OCI-LY7 (cell line): ENCODE results near the gene YIF1B. TPM values are rescaled to one million over a fixed set of nuclear protein-coding genes. Genes with fewer than 3 reads are reported as not detected.

Source experiments
- BruUV-seq: library from RNA; stranded (reverse); fragments of 400-500 nt; replicated peaks from 2 replicates; lab custom pipeline; 2021; lab: Mats Ljungman, UMichigan
- CTCF ChIA-PET: fragments of 300-600 bp; sonication (Branson Sonifier 250); formaldehyde crosslinking; loops from one replicate; lab custom pipeline; 2022; ENCODE audit warnings: antibody characterized with exemption; ENCODE audit not compliant: unreplicated experiment; lab: Charles Lee
- POLR2A ChIA-PET: fragments of 300-600 bp; sonication (Branson Sonifier 250); formaldehyde crosslinking; loops from one replicate; lab custom pipeline; 2022; ENCODE audit warnings: antibody characterized with exemption; lab: Charles Lee
- DNase-seq: peaks from one replicate; pipeline ENCODE4 v3.0.0-alpha.2; 2015; ENCODE audit warnings: low spot score
- H2AFZ ChIP-seq: fragments of 200-600 bp; sonication (generic), shearing (Covaris generic); 2 replicates; pipeline ENCODE4 v1.6.1; 2014; ENCODE audit warnings: mild to moderate bottlenecking, antibody characterized with exemption, low read length, moderate library complexity
- H3K27ac ChIP-seq: fragments of 200-600 bp; sonication (generic); 2 replicates; pipeline ENCODE4 v1.5.1; 2014; ENCODE audit warnings: mixed run types, low read depth, mild to moderate bottlenecking, moderate library complexity, low read length, inconsistent platforms; ENCODE audit not compliant: poor library complexity, severe bottlenecking
- H3K36me3 ChIP-seq: fragments of 200-600 bp; sonication (generic); 2 replicates; pipeline ENCODE4 v1.6.1; 2014; ENCODE audit warnings: mild to moderate bottlenecking, antibody characterized with exemption, low read length, moderate library complexity, mixed read lengths; ENCODE audit not compliant: insufficient read depth
- H3K4me1 ChIP-seq: fragments of 200-600 bp; sonication (generic); 2 replicates; pipeline ENCODE4 v1.5.1; 2014; ENCODE audit warnings: mild to moderate bottlenecking, low read length; ENCODE audit not compliant: insufficient read depth, poor library complexity, severe bottlenecking
- H3K4me2 ChIP-seq: fragments of 200-600 bp; sonication (generic); 2 replicates; pipeline ENCODE4 v1.6.1; 2014; ENCODE audit warnings: mild to moderate bottlenecking, low read length
- H3K4me3 ChIP-seq: fragments of 200-600 bp; sonication (generic); 2 replicates; pipeline ENCODE4 v1.5.1; 2014; ENCODE audit warnings: mild to moderate bottlenecking, low read depth, low read length; ENCODE audit not compliant: poor library complexity, severe bottlenecking
- H3K79me2 ChIP-seq: fragments of 200-600 bp; sonication (generic); 2 replicates; pipeline ENCODE4 v1.6.1; 2016; ENCODE audit warnings: low read depth, mild to moderate bottlenecking, low read length, moderate library complexity, mixed read lengths; ENCODE audit not compliant: insufficient read depth
- H3K9me2 ChIP-seq: fragments of 200-600 bp; sonication (generic); 2 replicates; pipeline ENCODE4 v1.6.1; 2016; ENCODE audit warnings: mild to moderate bottlenecking, low read length, mixed read lengths; ENCODE audit not compliant: insufficient read depth
- H3K9me3 ChIP-seq: fragments of 200-600 bp; sonication (generic); 2 replicates; pipeline ENCODE4 v1.6.1; 2014; ENCODE audit warnings: mild to moderate bottlenecking, mixed run types, low read length, mixed read lengths
- H4K20me1 ChIP-seq: fragments of 200-600 bp; sonication (generic); 2 replicates; pipeline ENCODE4 v1.6.1; 2014; ENCODE audit warnings: mild to moderate bottlenecking, antibody characterized with exemption, low read length, moderate library complexity, mixed read lengths; ENCODE audit not compliant: insufficient read depth
- CTCF ChIP-seq: fragments of 200-600 bp; sonication (generic); conservative IDR thresholded peaks from 2 replicates; pipeline ENCODE4 v1.5.1; 2014; ENCODE audit warnings: mild to moderate bottlenecking, antibody characterized with exemption, low read length, moderate library complexity, mixed read lengths
- EZH2phosphoT487 ChIP-seq: fragments of 200-600 bp; sonication (generic); IDR thresholded peaks from 2 replicates; pipeline ENCODE4 v1.6.1; 2018; ENCODE audit warnings: low read depth, borderline replicate concordance, mild to moderate bottlenecking, mixed run types, antibody characterized with exemption, low read length, moderate library complexity, mixed read lengths
- intact Hi-C: fragments of 100-400 bp; cut with micrococcal nuclease; formaldehyde crosslinking; loops from one replicate; pipeline ENCODE4 v1.10.0; 2022; ENCODE audit not compliant: unreplicated experiment
- total RNA-seq, 2 experiments: library from RNA; depleted of rRNA in 1 of 2; stranded (reverse); fragments of >200 nt in 1 of 2; shearing (Covaris generic) in 1 of 2; gene quantifications; 2 replicates each; pipeline ENCODE4 v1.2.3, GENCODE V29; 2014 to 2022

YIF1B gene
- total RNA-seq, 2 experiments from 2014 or later, result 64.3 to 68.3 TPM

GRCh38 chr19:38280030-38280921 lies 35.5 kb downstream of the YIF1B start:
- TF ChIP-seq CTCF, result no peak
- TF ChIP-seq EZH2phosphoT487, result no peak
- no TSS peak for BruUV-seq
- H3K79me2 ChIP-seq, result no peaks in the 10 kb centered on the region
- H2AFZ ChIP-seq, result no peak overlapping the region
- intact Hi-C loops, result no loop called here
- H3K27ac ChIP-seq, result no peak overlapping the region
- no peaks in the 10 kb centered on the region for H3K9me2 ChIP-seq
- ChIA-PET POLR2A (no interaction called here), CTCF (no interaction called here)
- H3K4me2 ChIP-seq, result no peak overlapping the region
- peaks cover 19% of the 10 kb centered on the region for H3K4me1 ChIP-seq
- no peak overlapping the region for H3K4me3 ChIP-seq
- no peaks in the 10 kb centered on the region for H3K9me3 ChIP-seq
- no peaks in the 10 kb centered on the region for H3K36me3 ChIP-seq
- DNase-seq, result no peak
- no peaks in the 10 kb centered on the region for H4K20me1 ChIP-seq

GRCh38 chr19:38278751-38279150 lies 37.0 kb downstream of the YIF1B start:
- no TSS peak for BruUV-seq
- TF ChIP-seq CTCF (no peak), EZH2phosphoT487 (no peak)
- H3K4me1 ChIP-seq, result peaks cover 6% of the 10 kb centered on the region
- POLR2A ChIA-PET, result no interaction called here
- H3K4me2 ChIP-seq, result no peak overlapping the region
- H3K9me3 ChIP-seq, result no peaks in the 10 kb centered on the region
- H3K27ac ChIP-seq, result no peak overlapping the region
- no peaks in the 10 kb centered on the region for H3K79me2 ChIP-seq
- H4K20me1 ChIP-seq, result no peaks in the 10 kb centered on the region
- DNase-seq, result no peak
- CTCF ChIA-PET, result no interaction called here
- H3K9me2 ChIP-seq, result no peaks in the 10 kb centered on the region
- intact Hi-C loops, result no loop called here
- no peaks in the 10 kb centered on the region for H3K36me3 ChIP-seq
- no peak overlapping the region for H2AFZ ChIP-seq
- H3K4me3 ChIP-seq, result no peak overlapping the region
